Kidney epithelial cell (primary cell): ENCODE results near the gene METTL15. TPM values are rescaled to one million over a fixed set of nuclear protein-coding genes. Genes with fewer than 3 reads are reported as not detected.

ENCODE experiments used
- DNase-seq: peaks from one replicate; pipeline ENCODE4 v3.0.0-alpha.2; 2010; ENCODE audit warnings: low read depth
- H3K27me3 ChIP-seq: 2 replicates; pipeline ENCODE4 v1.6.0; 2011; ENCODE audit warnings: low read length; ENCODE audit not compliant: control insufficient read depth, insufficient read depth
- H3K36me3 ChIP-seq: 2 replicates; pipeline ENCODE4 v1.5.1; 2011; ENCODE audit warnings: low read length; ENCODE audit not compliant: control insufficient read depth, insufficient read depth
- H3K4me3 ChIP-seq: 2 replicates; pipeline ENCODE4 v1.5.1; 2011; ENCODE audit warnings: low read depth, mild to moderate bottlenecking, control low read depth, low read length
- CTCF ChIP-seq: IDR thresholded peaks from 2 replicates; pipeline ENCODE4 v1.5.1; 2011; ENCODE audit warnings: mild to moderate bottlenecking, moderate library complexity, low read length, control low read depth, inconsistent platforms; ENCODE audit not compliant: insufficient read depth, poor library complexity, severe bottlenecking
- total RNA-seq: library from RNA; depleted of rRNA; stranded (reverse); fragments of >200 nt; gene quantifications from 2 replicates; pipeline ENCODE4 v1.2.3, GENCODE V29; 2015

METTL15 gene
- total RNA-seq, 1 donor from 2014 or later, result 12.3 TPM

- H3K4me3 ChIP-seq, result no peak overlapping the region
- no peaks in the 10 kb centered on the region for H3K27me3 ChIP-seq
- no peak for TF ChIP-seq CTCF
- no peaks in the 10 kb centered on the region for H3K36me3 ChIP-seq
- DNase-seq, result no peak
Measured at GRCh38 chr11:28242596-28242995, 134.4 kb downstream of the METTL15 start.

- DNase-seq, result no peak
- no peak for TF ChIP-seq CTCF
- Histone ChIP-seq H3K27me3 (no peaks in the 10 kb centered on the region), H3K4me3 (no peak overlapping the region), H3K36me3 (no peaks in the 10 kb centered on the region)
Measured at GRCh38 chr11:28243061-28243460, 134.9 kb downstream of the METTL15 start.

GRCh38 chr11:28243581-28243980, 135.4 kb downstream of the METTL15 start:
- TF ChIP-seq CTCF, result no peak
- H3K4me3 ChIP-seq, result no peak overlapping the region
- no peaks in the 10 kb centered on the region for H3K27me3 ChIP-seq
- H3K36me3 ChIP-seq, result no peaks in the 10 kb centered on the region
- no peak for DNase-seq

- DNase-seq, result no peak
- H3K4me3 ChIP-seq, result no peak overlapping the region
- H3K36me3 ChIP-seq, result no peaks in the 10 kb centered on the region
- no peak for TF ChIP-seq CTCF
- no peaks in the 10 kb centered on the region for H3K27me3 ChIP-seq
Measured at GRCh38 chr11:28245131-28245530, 136.9 kb downstream of the METTL15 start.

GRCh38 chr11:28250192-28250591, 142.0 kb downstream of the METTL15 start:
- TF ChIP-seq CTCF, result no peak
- no peaks in the 10 kb centered on the region for H3K36me3 ChIP-seq

GRCh38 chr11:28251257-28251656, 143.1 kb downstream of the METTL15 start:
- no peak for DNase-seq
- no peak for TF ChIP-seq CTCF
- no peaks in the 10 kb centered on the region for H3K27me3 ChIP-seq
- H3K36me3 ChIP-seq, result no peaks in the 10 kb centered on the region
- no peak overlapping the region for H3K4me3 ChIP-seq

More at GRCh38 chr11:28250192-28250591, 142.0 kb downstream of the METTL15 start:
- no peak overlapping the region for H3K4me3 ChIP-seq
- no peaks in the 10 kb centered on the region for H3K27me3 ChIP-seq
- DNase-seq, result no peak
